Vagina (tissue), 2 donors: ENCODE data around the gene FEM1C.

Source experiments
- POLR2A ChIP-seq, 2 donors: fragments of 450-650 bp; IDR thresholded peaks; one replicate each; pipeline ENCODE4 v1.6.1; 2017; ENCODE audit warnings: antibody characterized with exemption in 2 of 2, mild to moderate bottlenecking in 2 of 2, moderate library complexity in 2 of 2
- TF ChIP-seq, protein P1 (sequence below), 3 experiments: fragments of 450-650 bp in 2 of 3; fragments of 200-600 bp in 1 of 3; sonication (generic) in 1 of 3; IDR thresholded peaks; one replicate each; pipeline ENCODE4 v1.5.1; 2017 to 2019; ENCODE audit warnings: antibody characterized with exemption in 3 of 3, mild to moderate bottlenecking in 2 of 3, moderate library complexity in 2 of 3

GRCh38 chr5:115480900-115481299, 63.7 kb downstream of the FEM1C start:
- TF ChIP-seq, protein P1, sequence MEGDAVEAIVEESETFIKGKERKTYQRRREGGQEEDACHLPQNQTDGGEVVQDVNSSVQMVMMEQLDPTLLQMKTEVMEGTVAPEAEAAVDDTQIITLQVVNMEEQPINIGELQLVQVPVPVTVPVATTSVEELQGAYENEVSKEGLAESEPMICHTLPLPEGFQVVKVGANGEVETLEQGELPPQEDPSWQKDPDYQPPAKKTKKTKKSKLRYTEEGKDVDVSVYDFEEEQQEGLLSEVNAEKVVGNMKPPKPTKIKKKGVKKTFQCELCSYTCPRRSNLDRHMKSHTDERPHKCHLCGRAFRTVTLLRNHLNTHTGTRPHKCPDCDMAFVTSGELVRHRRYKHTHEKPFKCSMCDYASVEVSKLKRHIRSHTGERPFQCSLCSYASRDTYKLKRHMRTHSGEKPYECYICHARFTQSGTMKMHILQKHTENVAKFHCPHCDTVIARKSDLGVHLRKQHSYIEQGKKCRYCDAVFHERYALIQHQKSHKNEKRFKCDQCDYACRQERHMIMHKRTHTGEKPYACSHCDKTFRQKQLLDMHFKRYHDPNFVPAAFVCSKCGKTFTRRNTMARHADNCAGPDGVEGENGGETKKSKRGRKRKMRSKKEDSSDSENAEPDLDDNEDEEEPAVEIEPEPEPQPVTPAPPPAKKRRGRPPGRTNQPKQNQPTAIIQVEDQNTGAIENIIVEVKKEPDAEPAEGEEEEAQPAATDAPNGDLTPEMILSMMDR (IDR thresholded peaks at IDR 0.05), result no peak
- TF ChIP-seq POLR2A (IDR thresholded peaks at IDR 0.05), result no peak
